HepG2 (cell line): ENCODE data around the gene GAS5. TPM values are rescaled to one million over a fixed set of nuclear protein-coding genes. Genes with fewer than 3 reads are reported as not detected.

Experiments used
- AKNA ChIP-seq: sonication (generic); formaldehyde crosslinking; IDR thresholded peaks from 2 replicates; pipeline ENCODE4 v1.4.0; 2020; ENCODE audit warnings: missing genetic modification reagents, borderline replicate concordance
- ATM ChIP-seq: fragments of 450-650 bp; IDR thresholded peaks from 2 replicates; pipeline ENCODE4 v1.7.1; 2017; ENCODE audit warnings: mild to moderate bottlenecking, borderline replicate concordance
- MTF2 ChIP-seq: sonication (generic); formaldehyde crosslinking; IDR thresholded peaks from 2 replicates; pipeline ENCODE4 v1.5.0; 2020; ENCODE audit warnings: missing genetic modification reagents, borderline replicate concordance
- MYNN ChIP-seq: sonication (generic); formaldehyde crosslinking; IDR thresholded peaks from 2 replicates; pipeline ENCODE4 v1.4.0; 2020; ENCODE audit warnings: mild to moderate bottlenecking, low read depth, missing genetic modification reagents
- NKX3-1 ChIP-seq: sonication (generic); formaldehyde crosslinking; IDR thresholded peaks from 2 replicates; pipeline ENCODE4 v1.5.0; 2020; ENCODE audit warnings: missing genetic modification reagents
- RAD21 ChIP-seq: fragments of 450-650 bp; formaldehyde crosslinking; IDR thresholded peaks from 2 replicates; pipeline ENCODE4 v1.5.0; 2020; ENCODE audit warnings: mild to moderate bottlenecking
- TBP ChIP-seq: sonication (generic); formaldehyde crosslinking; IDR thresholded peaks from 2 replicates; pipeline ENCODE4 v1.5.0; 2020; ENCODE audit warnings: missing genetic modification reagents
- ZFP37 ChIP-seq: sonication (generic); formaldehyde crosslinking; IDR thresholded peaks from 2 replicates; pipeline ENCODE4 v1.4.0; 2020; ENCODE audit warnings: missing genetic modification reagents, borderline replicate concordance
- ZNF121 ChIP-seq: sonication (generic); formaldehyde crosslinking; IDR thresholded peaks from 2 replicates; pipeline ENCODE4 v1.5.0; 2020; ENCODE audit warnings: mild to moderate bottlenecking, missing genetic modification reagents
- ZNF18 ChIP-seq: sonication (generic); formaldehyde crosslinking; IDR thresholded peaks from 2 replicates; pipeline ENCODE4 v1.8.0; 2022; ENCODE audit warnings: mild to moderate bottlenecking, missing genetic modification reagents; ENCODE audit not compliant: insufficient replicate concordance
- ZNF577 ChIP-seq: sonication (generic); formaldehyde crosslinking; IDR thresholded peaks from 2 replicates; pipeline ENCODE4 v1.4.0; 2020; ENCODE audit warnings: mild to moderate bottlenecking, low read depth, missing genetic modification reagents, borderline replicate concordance
- ZNF678 ChIP-seq: sonication (generic); formaldehyde crosslinking; IDR thresholded peaks from 2 replicates; pipeline ENCODE4 v1.4.0; 2020; ENCODE audit warnings: mild to moderate bottlenecking, missing genetic modification reagents
- ZNF713 ChIP-seq: sonication (generic); formaldehyde crosslinking; IDR thresholded peaks from 2 replicates; pipeline ENCODE4 v1.4.0; 2020; ENCODE audit warnings: mild to moderate bottlenecking, missing genetic modification reagents
- ZNF773 ChIP-seq: sonication (generic); formaldehyde crosslinking; IDR thresholded peaks from 2 replicates; pipeline ENCODE4 v1.4.0; 2020; ENCODE audit warnings: missing genetic modification reagents, borderline replicate concordance
- ZNF784 ChIP-seq: sonication (generic); formaldehyde crosslinking; IDR thresholded peaks from 2 replicates; pipeline ENCODE4 v1.5.1; 2020; ENCODE audit warnings: missing genetic modification reagents, mild to moderate bottlenecking, borderline replicate concordance
- polyA plus RNA-seq, 8 experiments: library from polyadenylated mRNA; depleted of rRNA in 3 of 8; stranded (reverse) in 7 of 8; unstranded in 1 of 8; fragments of >200 nt; fragmentation: Illumina TruSeq in 4 of 8; extraction: Trizol in 4 of 8; gene quantifications; 2 replicates each; pipeline versions ENCODE4 v1.2.1 to v1.2.3, GENCODE V29; 2011 to 2016; ENCODE audit warnings: low read depth in 4 of 8, missing spikeins in 1 of 8, mixed read lengths in 1 of 8; ENCODE audit not compliant: insufficient read depth in 1 of 8
- total RNA-seq, 5 experiments: library from RNA; depleted of rRNA; stranded (reverse); fragments of >200 nt; fragmentation: Illumina TruSeq; extraction: Trizol; gene quantifications; 2 replicates each; pipeline ENCODE4 v1.2.3, GENCODE V29; 2016; ENCODE audit warnings: low read depth in 1 of 5
- TF ChIP-seq, protein P1 (sequence below): IDR thresholded peaks from 2 replicates; pipeline ENCODE4 v1.6.1; 2018; ENCODE audit warnings: missing genetic modification reagents
- TF ChIP-seq, protein P2 (sequence below): IDR thresholded peaks from 2 replicates; pipeline ENCODE4 v1.6.1; 2012; ENCODE audit warnings: low read length, improper control_type of control experiment

GAS5 gene
- total and polyA plus RNA-seq, 2 of the 13 experiments (the other 11 are each of a cell fraction or from before 2014, with no cell fraction given): 352 to 738 TPM

DNA sequence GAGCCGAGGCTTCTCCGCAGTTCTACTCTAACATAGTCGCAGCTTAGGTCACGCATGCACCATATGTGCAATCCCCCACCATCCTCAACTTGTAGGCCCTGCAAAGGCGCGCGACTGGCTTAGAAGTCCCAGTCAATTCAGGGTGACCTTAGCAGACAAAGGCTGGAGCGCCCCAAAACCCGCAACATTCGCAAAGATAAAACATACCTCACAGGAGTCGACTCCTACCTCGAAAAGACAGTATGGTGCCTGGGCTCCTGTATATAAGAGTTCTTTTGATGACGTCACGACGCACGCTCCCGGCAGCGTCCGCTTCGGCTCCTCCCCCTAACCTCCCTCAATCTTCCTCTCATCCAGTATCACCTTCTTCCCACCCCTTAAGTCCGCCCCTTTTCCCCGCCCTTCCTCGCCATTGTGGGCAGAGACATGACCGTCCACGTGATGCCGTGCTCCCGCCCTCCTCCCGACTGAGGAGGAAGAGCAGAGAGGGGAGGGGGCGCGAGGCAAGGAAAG is at the start of gene GAS5 (continued):
- peak; percentile 20; the same call in 1 of the 2 replicates for TF ChIP-seq AKNA (CRISPR knock-in tag)
- TF ChIP-seq ZNF784 (CRISPR knock-in tag): no peak
- no peak; the same call in 1 of the 2 replicates for TF ChIP-seq ZNF678 (CRISPR knock-in tag)
- 0 out of 2 replicates have a peak, but pooled peaks have one; percentile 41 for TF ChIP-seq ZFP37
- no peak for TF ChIP-seq ZNF577 (CRISPR knock-in tag)
- TF ChIP-seq, protein P1, sequence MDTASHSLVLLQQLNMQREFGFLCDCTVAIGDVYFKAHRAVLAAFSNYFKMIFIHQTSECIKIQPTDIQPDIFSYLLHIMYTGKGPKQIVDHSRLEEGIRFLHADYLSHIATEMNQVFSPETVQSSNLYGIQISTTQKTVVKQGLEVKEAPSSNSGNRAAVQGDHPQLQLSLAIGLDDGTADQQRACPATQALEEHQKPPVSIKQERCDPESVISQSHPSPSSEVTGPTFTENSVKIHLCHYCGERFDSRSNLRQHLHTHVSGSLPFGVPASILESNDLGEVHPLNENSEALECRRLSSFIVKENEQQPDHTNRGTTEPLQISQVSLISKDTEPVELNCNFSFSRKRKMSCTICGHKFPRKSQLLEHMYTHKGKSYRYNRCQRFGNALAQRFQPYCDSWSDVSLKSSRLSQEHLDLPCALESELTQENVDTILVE (CRISPR knock-in tag): peak; percentile 22; the same call in 1 of the 2 replicates
- no peak for TF ChIP-seq MTF2 (CRISPR knock-in tag)
- TF ChIP-seq RAD21 (CRISPR knock-in tag): no peak; the same call in 1 of the 2 replicates
- no peak for TF ChIP-seq ZNF121 (CRISPR knock-in tag)
- TF ChIP-seq TBP: no peak
- no peak for TF ChIP-seq ATM
- TF ChIP-seq ZNF18: peak; percentile 1
- TF ChIP-seq, protein P2, sequence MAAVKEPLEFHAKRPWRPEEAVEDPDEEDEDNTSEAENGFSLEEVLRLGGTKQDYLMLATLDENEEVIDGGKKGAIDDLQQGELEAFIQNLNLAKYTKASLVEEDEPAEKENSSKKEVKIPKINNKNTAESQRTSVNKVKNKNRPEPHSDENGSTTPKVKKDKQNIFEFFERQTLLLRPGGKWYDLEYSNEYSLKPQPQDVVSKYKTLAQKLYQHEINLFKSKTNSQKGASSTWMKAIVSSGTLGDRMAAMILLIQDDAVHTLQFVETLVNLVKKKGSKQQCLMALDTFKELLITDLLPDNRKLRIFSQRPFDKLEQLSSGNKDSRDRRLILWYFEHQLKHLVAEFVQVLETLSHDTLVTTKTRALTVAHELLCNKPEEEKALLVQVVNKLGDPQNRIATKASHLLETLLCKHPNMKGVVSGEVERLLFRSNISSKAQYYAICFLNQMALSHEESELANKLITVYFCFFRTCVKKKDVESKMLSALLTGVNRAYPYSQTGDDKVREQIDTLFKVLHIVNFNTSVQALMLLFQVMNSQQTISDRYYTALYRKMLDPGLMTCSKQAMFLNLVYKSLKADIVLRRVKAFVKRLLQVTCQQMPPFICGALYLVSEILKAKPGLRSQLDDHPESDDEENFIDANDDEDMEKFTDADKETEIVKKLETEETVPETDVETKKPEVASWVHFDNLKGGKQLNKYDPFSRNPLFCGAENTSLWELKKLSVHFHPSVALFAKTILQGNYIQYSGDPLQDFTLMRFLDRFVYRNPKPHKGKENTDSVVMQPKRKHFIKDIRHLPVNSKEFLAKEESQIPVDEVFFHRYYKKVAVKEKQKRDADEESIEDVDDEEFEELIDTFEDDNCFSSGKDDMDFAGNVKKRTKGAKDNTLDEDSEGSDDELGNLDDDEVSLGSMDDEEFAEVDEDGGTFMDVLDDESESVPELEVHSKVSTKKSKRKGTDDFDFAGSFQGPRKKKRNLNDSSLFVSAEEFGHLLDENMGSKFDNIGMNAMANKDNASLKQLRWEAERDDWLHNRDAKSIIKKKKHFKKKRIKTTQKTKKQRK: no peak
- 0 out of 2 replicates have a peak, but pooled peaks have one; percentile 79 for TF ChIP-seq NKX3-1 (CRISPR knock-in tag)
- no peak; the same call in 1 of the 2 replicates for TF ChIP-seq MYNN (CRISPR knock-in tag)
- no peak; the same call in none of the 2 replicates for TF ChIP-seq ZNF773 (CRISPR knock-in tag)
- 0 out of 2 replicates have a peak, but pooled peaks have one; percentile 55 for TF ChIP-seq ZNF713 (CRISPR knock-in tag)
